Middle frontal gyrus (tissue), 1 donor: ENCODE results near the gene TRIM63.

ENCODE experiments used
- DNase-seq: peaks from one replicate; pipeline ENCODE4 v3.0.0-alpha.2; 2015; ENCODE audit warnings: low spot score; ENCODE audit errors: extremely low spot score

The TRIM63 gene

DNA sequence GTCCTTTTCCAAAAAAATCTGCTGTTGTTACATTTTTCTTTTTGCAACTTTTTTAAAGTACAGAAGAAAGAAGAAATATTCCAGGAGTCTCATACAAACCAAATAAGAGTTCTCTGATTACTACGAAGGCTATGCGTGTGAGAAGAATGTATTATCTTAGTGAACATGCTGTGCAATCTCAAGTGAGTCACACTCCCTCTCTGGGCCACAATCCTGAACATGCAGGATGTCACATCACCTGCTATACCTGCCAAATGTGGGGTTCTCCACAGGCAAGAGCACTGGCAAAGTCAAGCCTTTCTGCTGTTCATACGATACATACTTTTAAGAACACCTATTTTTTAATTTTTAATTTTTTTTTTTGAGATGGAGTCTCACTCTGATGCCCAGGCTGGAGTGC is 21.7 kb upstream of the TRIM63 start:
- no peak for DNase-seq

DNA sequence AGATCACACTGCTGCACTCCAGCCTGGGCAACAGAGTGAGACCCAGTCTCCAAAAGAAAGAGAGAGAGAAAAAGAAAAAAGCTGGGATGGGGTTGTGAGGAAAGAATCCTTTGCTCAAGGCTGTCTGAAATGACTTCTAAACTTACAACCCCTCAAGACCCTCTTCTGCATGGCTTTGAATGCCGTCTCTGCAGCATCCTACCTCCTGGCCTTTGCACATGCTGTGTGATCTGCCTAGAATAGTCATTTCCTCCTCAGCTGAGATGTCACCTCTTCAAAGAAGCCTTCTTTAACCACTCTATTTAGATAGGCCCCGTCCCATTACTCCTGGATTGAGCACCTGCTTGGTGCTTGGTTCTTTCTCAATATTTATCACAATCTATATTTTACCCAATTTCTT is 17.4 kb upstream of the TRIM63 start:
- no peak for DNase-seq

DNA sequence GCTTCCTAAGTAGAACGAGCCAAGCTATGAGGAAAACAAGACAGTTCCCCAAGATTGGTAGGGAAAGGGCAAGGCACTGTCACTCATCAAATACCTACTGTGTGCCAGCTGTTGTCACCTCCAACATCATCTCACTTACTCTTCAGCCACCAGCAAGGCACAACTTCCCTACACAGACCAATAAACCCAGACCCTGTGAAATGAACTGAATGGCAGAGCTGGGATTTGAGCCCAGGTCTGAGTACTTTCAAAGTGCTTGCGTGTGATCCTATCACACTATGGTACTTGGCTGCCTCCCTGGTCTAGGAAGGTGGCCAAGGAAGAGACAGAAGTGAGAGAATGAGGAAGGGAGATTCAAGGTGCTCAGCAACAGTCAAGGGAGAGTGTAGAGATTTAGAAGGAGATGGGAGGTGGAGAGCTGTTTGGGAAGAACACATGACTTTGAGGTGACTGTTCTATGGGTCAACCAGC is 16.7 kb upstream of the TRIM63 start:
- no peak for DNase-seq

DNA sequence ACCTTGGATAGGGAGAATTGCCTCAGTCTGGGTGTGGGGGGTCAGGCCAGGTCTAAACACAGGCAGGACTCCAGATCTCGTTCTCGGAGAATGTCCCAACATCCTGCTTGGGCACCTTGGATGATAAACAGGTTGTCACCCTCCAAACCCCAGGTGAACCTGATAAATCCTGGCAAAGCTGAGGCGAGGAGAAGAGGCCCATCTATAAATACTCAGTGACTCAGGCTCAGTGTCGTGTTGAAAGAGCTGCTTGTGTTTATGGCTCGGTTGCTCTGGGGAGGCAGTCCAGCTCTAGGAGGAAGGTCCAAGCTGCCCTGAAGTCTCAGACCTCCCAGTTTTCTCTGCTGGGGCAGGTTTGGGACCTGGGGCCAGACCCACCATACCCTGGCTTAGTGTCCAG is 15.8 kb upstream of the TRIM63 start:
- no peak for DNase-seq

DNA sequence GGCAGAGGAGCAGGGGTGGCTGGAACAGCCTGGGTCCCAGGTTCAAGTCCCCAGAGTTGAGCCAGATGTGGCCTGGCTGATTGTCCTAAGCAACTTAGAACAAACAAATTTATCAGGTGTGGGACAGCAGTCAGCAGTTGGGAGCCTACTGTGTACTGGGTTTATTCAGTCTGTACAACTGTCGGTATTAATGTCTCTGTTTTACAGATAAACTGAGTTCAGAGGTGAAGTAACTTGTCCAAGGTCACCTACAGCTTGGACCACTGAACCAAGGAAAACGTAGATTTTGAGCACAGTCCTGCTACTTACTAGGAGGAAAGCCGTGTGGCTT is 14.6 kb upstream of the TRIM63 start:
- DNase-seq: no peak

DNA sequence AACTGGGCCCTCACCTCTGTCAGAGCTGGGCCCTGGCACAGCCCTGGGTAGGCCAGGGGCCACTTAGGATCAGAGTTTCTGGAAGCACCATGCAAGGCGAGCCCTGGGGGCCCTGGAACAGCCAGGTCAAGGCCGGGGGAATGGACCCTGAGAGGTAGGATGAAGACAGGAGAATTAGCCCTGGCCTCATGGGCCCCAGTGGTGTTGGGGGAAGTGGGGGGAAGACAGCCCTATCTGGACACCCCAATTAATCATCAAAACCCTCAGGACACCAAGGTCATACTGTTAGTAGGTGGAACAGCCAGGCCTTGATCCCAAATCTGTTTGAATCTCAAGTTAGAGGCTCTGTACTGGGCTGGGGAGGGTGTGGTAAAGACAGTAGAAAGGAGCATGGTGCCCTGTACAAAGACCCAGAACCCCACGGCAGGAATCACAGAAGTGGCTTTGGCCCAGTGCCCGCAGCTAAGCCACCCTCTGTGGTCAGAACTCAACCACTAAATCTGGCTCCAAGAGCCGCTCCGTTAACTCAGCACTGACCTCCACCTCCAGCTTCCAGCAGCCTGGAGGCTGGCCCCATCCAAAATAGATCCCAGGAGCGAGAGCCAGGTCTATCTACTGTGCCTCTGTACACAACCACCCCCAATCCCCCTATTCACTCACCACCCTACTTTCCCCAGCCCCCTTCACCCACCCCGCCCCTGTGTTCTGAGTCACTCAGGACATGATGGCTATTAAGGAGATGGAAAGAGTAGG is 14.0 kb upstream of the TRIM63 start:
- no peak for DNase-seq

DNA sequence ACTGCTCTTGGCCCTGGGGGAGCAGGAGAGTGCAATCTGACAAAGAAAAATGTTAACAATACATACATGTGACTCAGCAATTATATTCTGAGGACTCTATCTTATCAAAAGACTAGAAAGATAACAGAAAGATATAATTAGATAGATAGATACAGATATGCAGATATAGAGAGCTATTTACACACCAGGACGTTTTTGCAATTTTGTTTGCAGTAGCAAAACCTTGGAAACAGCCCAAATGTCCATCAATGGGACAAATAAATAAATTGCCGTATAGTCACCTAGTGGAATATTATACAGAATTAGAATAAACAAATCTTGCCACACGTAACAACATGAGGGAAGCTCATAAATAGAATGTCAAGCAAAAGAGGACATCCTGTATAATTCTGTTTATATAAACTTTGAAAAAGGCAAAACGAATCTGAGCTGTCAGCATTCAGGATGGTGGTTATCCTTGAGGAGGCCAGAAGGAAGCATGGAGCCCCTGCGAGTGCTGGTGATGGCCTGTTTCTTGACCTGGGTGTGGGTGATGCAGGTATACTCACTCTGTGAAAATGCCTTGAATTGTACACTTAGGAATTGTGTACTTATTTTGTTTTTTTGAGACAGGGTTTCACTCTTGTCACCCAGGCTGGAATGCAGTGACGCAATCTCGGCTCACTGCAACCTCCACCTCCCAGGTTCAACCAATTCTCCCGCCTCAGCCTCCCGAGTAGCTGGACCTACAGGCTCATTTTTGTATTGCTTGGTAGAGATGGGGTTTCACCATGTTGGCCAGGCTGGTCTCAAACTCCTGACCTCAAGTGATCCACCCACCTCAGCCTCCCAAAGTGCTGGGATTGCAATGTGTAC is 12.8 kb upstream of the TRIM63 start:
- DNase-seq: no peak

DNA sequence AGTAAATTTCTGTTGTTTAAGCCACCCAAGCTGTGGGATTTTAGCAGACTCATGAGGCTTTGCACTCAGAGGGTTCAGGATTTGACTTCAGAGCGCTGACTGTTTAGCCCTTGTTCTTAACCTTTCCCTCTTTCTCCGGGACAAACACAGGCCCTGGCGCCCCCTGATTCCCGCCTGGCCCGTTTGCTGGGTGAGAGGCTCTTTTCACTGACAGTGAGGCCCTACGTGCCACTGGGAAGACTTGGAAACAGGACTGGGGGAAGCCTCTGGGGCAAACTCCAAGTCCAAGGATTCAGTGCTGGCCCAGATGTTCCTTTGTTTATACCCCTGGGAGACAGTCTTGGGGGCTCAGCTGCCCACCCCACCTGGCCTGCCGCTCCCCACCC is 11.7 kb upstream of the TRIM63 start:
- no peak for DNase-seq

DNA sequence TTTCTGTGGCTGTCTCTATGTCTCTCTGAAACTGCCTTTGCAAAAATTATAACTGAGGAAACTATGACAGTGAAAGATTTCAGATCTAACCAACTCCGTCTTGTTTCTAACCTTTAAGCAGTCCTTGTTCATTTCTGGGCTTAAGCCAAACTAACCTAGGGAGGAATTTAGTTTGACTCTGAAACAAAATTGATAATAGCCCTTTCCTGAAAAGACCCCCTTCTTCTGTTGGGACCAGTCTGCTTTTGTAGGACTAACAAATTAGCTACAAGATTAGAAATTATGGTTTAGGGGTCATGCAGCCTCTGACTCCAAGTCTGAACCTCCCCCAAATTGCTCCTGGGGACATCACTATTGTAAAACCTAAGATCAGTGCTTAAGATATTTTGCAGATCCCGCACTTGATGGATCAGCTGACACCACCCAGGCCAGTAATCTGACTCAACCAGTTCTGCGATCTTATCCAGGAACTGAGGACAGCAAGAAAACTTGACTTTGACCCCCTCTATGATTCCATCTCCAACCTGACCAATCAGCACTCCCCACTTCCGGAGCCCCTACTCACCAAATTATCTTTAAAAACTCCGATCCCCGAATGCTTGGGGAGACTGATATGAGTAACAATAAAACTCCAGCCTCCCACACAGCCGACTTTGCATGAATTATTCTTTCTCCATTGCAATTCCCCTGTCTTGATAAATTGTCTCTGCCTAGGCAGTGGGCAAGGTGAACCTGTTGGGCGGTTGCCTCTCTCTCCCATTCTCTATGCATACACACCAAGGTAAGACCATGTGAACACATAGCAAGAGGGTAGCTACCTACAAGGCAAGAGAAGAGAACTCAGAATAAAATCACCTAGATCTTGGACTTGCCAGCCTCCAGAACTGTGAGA is 11.1 kb upstream of the TRIM63 start:
- DNase-seq: no peak

DNA sequence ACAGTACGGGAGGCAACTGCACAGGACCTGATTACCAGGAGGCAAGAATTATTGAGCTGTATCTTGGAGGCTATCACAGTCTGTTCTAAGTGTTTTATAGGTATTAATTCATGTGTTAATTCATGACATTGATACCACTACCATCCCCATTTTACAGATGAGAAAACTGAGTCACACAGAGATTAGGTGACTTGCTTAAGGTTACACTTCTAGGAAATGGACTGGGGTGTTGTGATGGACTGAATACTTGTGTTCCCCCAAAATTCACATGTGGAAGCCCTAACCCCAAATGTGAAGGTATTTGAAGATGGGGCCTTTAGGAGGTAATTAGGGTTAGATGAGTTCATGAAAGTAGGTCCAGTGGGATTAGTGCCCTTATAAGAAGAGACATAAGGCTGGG is 10.1 kb upstream of the TRIM63 start:
- DNase-seq: no peak

DNA sequence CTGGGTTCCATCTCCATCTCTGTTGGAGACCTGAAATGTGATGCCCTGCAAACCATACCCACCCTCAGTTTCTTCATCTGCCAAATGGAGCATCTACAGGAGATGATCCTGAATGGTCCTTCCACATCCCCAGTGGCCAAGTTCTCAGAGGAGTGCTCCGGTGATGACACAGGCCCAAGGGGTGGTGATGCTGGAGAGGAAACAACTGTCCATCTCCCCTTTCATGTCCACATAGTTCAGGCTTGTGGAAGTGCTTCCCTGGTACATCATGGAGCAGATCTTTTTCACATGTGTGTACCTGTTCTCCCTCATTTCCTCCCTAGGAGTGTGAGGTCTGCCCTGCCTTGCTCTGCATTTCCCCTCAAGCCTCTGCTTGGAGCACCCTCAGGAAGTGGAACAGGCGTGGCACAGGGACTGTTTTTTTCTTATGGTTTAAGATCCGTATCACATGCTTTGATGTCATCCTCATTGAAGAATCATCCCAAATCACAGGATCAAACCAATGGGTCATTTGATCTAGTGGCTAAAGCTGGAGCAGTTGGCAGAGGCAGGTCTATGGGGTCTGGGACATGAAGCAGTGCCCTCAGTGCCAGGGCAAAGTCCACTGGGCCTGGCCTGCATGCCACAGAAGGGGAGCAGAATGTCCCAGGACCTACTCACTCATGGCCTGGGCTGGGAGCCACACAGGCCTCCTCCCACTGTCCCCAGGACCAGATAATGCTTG is 8.2 kb upstream of the TRIM63 start:
- no peak for DNase-seq

DNA sequence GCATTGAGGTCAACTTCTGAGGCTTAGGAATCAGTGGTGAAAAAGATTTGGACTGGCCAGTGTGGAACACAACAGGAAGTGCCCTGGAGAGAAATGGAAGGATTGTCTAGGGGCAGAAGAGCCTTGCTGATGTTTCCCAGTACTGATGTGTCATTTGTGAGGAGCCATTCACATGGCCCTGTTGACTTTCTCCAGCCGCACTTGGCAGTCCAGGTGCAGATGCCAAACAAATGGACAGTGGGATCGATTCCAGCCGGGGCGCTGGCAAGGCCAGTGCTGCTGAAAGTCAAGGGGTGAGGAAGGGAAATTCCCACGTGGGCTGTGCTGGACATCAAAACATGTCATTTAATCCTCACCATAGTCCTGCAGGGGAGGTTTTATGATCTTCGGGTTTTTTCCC is 4.9 kb upstream of the TRIM63 start:
- DNase-seq: no peak

DNA sequence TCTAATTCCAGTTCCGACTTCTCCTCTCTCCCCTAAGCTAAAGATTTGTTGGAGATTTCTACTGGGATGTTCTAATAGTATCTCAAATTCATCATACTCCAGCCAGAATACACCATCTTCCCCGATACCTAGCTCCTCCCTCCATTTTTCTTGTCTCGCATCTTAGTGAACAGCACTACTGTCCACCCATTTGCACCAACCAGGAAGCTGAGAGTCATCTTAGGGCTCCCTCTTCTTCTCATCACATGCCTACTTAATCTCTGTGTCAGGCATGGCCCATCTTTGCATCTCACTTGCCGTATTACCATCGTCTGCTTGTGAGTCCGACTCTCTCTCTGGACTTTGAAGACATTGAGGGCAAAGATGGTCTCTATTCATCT is 3.5 kb upstream of the TRIM63 start:
- DNase-seq: no peak

DNA sequence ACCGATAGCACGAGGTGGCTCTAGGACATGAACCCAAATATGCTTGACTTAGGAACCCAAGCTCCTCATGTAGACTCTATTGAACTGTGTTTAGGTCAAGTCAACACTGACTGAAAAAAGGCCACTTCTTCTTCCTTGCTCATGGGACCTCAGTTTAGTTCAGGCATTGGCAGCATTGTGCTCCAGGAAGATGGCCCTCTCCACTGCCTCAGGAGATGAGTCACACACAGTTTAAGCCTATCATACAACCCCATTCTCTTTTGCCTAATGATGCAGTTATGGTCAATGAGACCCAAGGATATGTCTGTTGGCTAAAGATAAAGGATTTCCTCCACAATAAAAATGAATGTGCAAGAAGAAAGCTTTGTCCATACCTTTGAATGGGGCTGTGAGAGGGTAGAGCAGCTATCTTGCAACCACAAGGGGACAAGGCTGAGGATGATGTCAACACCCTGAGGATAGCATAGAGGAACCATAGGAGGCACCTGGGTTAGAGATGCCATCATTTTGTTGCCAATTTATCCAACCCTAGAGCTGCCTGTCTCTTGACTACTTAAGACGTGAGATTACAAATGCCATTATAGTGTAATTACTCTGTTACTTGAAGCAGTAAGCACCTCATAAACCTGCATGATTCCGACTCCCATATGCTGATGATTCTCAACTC is 3.0 kb upstream of the TRIM63 start:
- no peak for DNase-seq

DNA sequence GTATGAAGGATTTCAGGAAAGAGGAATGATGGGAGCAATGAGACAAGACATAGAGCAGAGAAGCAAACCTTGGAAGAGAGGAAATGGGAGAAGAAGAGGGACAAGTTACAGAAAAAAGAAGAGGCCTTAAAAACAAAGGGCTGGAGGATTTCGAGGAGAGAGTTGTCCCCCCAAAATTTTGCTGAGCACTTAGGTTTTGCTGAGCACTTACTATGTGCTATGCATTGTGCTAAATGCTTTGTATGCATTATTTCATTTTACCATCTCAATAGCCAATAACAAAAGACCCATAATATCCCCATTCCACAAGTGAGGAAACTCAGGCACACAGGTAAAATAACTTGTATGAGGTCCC is 2.5 kb upstream of the TRIM63 start:
- no peak for DNase-seq

DNA sequence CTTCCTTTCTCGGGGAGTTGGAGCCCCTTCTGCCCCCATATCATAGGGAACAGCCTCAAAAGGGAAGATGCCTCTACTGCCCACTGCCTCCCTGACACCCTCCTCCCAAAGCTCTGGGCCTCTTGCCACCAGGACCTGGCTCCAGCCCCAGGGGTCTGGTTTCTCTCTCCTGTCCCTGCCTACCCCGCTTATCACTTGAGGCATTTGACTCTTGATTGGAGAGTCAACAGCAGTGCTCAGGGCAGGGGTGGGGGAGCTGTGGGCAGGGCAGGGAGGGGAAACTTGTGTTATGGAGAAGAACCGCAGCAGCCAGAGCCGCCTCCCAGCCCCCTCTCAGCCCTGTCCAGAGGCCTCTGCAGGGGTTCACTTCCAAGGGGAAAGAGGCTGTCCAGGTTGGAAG is 573 bp downstream of the TRIM63 start:
- no peak for DNase-seq

DNA sequence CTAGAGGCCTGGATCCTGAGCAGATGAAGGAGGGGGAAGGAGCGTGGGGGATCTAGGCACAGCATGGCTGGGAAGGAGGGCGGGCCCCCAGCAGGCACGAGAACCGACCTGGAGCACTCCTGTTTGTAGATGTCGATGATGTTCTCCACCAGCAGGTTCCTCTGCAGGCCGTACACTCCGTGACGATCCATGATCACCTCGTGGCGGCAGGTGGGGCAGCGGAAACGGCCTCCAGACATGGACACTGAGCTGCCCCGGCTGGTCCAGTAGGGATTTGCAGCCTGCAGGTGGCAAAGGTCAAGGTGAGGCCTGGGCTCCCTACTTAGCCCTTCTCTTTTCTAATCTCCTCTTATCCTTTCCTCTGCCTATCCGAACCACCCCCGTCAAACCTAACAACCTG is 1.3 kb downstream of the TRIM63 start:
- no peak for DNase-seq

DNA sequence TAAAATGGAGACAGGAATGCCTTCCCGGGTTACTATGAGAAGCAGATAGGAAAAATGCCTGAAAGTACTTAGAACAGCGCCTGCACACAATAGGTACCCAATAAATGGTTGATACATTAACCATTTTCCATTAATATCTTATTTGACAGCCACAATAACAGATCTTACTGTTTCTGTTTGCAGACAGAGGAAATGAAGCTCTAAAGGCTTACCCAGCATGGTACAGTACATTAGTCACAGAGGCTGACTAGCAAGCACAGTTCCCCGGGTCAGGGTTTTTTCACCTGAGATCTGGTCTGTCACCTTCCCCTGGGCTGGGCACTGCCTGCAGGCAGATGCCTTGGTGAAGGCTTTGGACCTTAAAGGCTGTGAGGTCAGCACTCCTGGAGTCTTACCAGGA is 2.9 kb downstream of the TRIM63 start:
- DNase-seq: no peak

DNA sequence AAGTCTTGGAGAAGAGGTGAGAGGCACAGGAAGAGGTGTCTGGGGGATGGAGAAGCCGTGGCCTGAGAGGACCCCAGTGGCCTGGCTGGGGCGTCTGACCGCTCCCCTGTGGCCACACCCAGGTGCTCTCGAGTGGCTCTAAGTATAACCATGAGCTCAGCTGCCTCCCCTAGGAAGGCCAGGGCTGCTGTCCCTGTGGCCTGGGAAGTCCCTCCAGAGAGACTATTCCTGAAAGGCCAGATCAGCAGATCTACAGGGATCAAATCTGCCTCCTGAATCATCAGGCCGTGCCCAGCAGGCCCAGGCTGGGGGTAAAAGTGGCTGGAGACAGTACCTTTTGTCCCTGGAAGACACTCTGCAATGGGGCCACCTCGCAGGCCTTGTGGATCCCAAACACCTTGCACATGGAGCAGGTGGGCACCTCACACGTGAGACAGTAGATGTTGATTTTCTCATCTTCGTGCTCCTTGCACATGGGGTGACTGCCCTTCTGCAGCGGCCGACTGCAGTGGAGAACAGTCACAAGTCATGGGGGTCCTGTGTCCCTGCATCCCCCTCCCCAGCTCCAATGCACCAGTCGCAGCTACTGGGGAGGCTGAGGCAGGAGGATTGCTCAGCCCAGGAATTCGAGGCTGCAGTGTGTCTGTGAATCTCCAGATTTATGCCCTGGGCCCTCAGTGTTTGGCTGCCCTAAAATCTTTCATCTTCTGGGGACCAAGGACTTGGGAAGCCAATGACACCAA is 6.4 kb downstream of the TRIM63 start:
- DNase-seq: no peak

DNA sequence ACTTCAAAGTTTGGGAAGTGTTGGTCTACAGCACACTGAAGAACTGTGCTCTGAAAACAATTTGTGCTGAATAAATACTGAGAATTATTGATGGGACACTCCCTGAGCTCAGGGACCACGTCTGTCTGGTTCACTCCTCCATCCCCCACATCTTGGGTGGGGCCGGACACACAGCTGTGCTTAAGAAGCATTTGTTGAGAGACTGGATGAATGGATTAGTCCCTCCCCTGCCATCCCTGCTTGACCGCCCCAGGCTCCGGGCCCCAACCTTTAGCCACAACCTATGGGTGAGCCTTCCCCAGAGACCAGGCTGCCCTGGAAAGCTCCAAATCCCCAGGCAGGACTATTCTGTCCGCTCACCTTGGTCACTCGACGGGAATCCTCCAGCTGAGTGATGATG is 7.5 kb downstream of the TRIM63 start:
- DNase-seq: no peak
